Measurements from ENCODE around the gene ABCB11.
"Not testable (repeated sequence)": the region's sequence is repeated elsewhere in the genome, so short reads cannot be mapped to it uniquely, and the experiment has no call there.

The ABCB11 gene

DNA sequence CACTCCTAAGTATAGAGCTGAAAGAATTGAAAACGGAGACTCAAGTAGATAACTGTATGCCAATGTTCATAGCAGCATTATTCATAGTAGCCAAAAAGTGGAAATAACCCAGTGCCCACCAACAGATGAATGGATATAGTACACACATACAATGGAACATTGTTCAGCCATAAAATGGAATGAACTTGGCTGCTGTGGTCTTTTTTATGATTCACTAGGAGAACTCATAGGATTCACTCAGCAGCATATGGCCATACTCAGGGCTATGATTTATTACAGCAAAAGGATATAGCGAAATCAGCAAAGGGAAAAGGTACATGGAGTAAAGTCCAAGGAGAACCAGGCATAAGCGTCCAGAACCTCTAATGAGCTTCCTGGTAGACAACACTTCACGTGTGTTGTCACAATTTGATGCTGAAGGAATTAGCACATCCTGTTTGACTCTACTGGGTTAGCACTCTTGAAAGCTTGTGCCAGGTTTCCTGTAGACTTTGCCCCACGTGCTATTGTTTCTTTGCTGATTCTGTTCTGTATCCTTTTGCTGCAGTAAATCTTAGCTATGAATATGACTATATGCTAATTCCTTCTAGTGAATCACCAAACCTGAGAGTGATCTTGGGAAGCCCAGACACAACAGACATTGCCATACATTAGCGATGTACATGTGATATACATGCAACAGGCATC, 156.6 kb downstream of the ABCB11 start:
- no peak for DNase-seq

DNA sequence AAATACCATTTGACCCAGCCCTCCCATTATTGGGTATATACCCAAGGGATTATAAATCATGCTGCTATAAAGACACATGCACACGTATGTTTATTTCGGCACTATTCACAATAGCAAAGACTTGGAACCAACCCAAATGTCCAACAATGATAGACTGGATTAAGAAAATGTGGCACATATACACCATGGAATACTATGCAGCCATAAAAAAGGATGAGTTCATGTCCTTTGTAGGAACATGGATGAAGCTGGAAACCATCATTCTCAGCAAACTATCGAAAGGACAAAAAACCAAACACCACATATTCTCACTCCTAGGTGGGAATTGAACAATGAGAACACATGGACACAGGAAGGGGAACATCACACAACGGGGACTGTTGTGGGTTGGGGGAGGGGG, 160.3 kb downstream of the ABCB11 start:
- not testable (repeated sequence) for DNase-seq
